ENCODE measurements around the gene TNPO2. TPM values are rescaled to one million over a fixed set of nuclear protein-coding genes. Genes with fewer than 3 reads are reported as not detected.

The TNPO2 gene
- total and polyA plus RNA-seq, 2 of the 13 experiments (the other 11 are each of a cell fraction or from before 2014, with no cell fraction given) = 31.7 to 61.0 TPM

GRCh38 chr19:12666265-12667048, 57.3 kb downstream of the TNPO2 start, which contains the start of the genes MAN2B1 and WDR83 (continued):
- TF ChIP-seq E2F5 (CRISPR knock-in tag; conservative IDR thresholded peaks at IDR 0.05) (no peak), KDM3A (CRISPR knock-in tag; IDR thresholded peaks at IDR 0.05; ENCODE audit: low read depth) (no peak), NFRKB (IDR thresholded peaks at IDR 0.05) (no peak), ZFP1 (CRISPR knock-in tag; IDR thresholded peaks at IDR 0.05) (peak; percentile 45; the same call in 1 of the 2 replicates), PHF20 (CRISPR knock-in tag; IDR thresholded peaks at IDR 0.05) (peak; percentile 60), CHD2 (IDR thresholded peaks at IDR 0.05; ENCODE audit: low read depth, low read length) (no peak), SETDB1 (CRISPR knock-in tag; IDR thresholded peaks at IDR 0.05; ENCODE audit: borderline replicate concordance) (no peak), KLF6 (CRISPR knock-in tag; IDR thresholded peaks at IDR 0.05) (no peak), ARHGAP35 (CRISPR knock-in tag; IDR thresholded peaks at IDR 0.05; ENCODE audit: borderline replicate concordance) (no peak), RXRA (CRISPR knock-in tag; IDR thresholded peaks at IDR 0.05) (no peak), MAZ (IDR thresholded peaks at IDR 0.05; ENCODE audit: borderline replicate concordance, low read depth, low read length) (no peak), MAZ (CRISPR knock-in tag; IDR thresholded peaks at IDR 0.05; ENCODE audit: low read depth) (peak; percentile 25; the same call in 1 of the 2 replicates), FOXP1 (IDR thresholded peaks at IDR 0.05) (no peak), FOXP1 (CRISPR knock-in tag; IDR thresholded peaks at IDR 0.05) (no peak), SRF (IDR thresholded peaks at IDR 0.05; ENCODE audit: low read depth, low read length) (no peak), ZNF543 (CRISPR knock-in tag; IDR thresholded peaks at IDR 0.05) (0 out of 2 replicates have a peak, but pooled peaks have one; percentile 17), MED1 (CRISPR knock-in tag; IDR thresholded peaks at IDR 0.05) (no peak), YY1 (IDR thresholded peaks at IDR 0.05; ENCODE audit: insufficient read depth, insufficient replicate concordance, low read depth, low read length) (peak; percentile 56), NCOA2 (CRISPR knock-in tag; IDR thresholded peaks at IDR 0.05) (no peak), REPIN1 (CRISPR knock-in tag; IDR thresholded peaks at IDR 0.05; ENCODE audit: borderline replicate concordance, low read depth) (no peak), NRL (CRISPR knock-in tag; IDR thresholded peaks at IDR 0.05; ENCODE audit: borderline replicate concordance) (peak; percentile 66; the same call in 1 of the 2 replicates), ZNF816 (CRISPR knock-in tag; IDR thresholded peaks at IDR 0.05; ENCODE audit: borderline replicate concordance) (no peak), BCLAF1 (IDR thresholded peaks at IDR 0.05) (no peak), ZNF503 (CRISPR knock-in tag; IDR thresholded peaks at IDR 0.05) (no peak), MATR3 (CRISPR knock-in tag; IDR thresholded peaks at IDR 0.05) (no peak), FOXK1 (CRISPR knock-in tag; IDR thresholded peaks at IDR 0.05; ENCODE audit: borderline replicate concordance, low read depth) (no peak), ATAD3A (CRISPR knock-in tag; IDR thresholded peaks at IDR 0.05) (no peak), ZSCAN20 (CRISPR knock-in tag; IDR thresholded peaks at IDR 0.05; ENCODE audit: borderline replicate concordance) (no peak)
